K562 (cell line): ENCODE results near the gene CCDC88C. TPM values are rescaled to one million over a fixed set of nuclear protein-coding genes. Genes with fewer than 3 reads are reported as not detected.

Experiments
- BHLHE40 ChIP-seq: IDR thresholded peaks from 2 replicates; pipeline ENCODE4 v1.6.1; 2011; ENCODE audit warnings: low read length, improper control_type of control experiment
- BRD9 ChIP-seq: fragments of 450-650 bp; IDR thresholded peaks from 2 replicates; pipeline ENCODE4 v1.6.1; 2018; ENCODE audit warnings: low read depth; ENCODE audit not compliant: partially characterized antibody
- GTF2F1 ChIP-seq: IDR thresholded peaks from 2 replicates; pipeline ENCODE4 v1.6.1; 2011; ENCODE audit warnings: low read depth, low read length, improper control_type of control experiment
- HDGF ChIP-seq: fragments of 450-650 bp; IDR thresholded peaks from 2 replicates; pipeline ENCODE4 v1.6.1; 2016
- KDM1A ChIP-seq, 2 experiments: fragments of 450-650 bp; IDR thresholded peaks; 2 replicates each; pipeline ENCODE4 v1.6.1; 2016; ENCODE audit warnings: mild to moderate bottlenecking in 2 of 2
- NRF1 ChIP-seq, 2 experiments: fragments of 450-650 bp; IDR thresholded peaks in 1 of 2; conservative IDR thresholded peaks in 1 of 2; 2 replicates each; pipeline ENCODE4 v1.6.1; 2014; ENCODE audit warnings: mild to moderate bottlenecking in 2 of 2
- SOX6 ChIP-seq: fragments of 450-650 bp; IDR thresholded peaks from 2 replicates; pipeline ENCODE4 v1.6.1; 2014; ENCODE audit warnings: mild to moderate bottlenecking
- ZNF174 ChIP-seq: fragments of 250-450 bp; sonication (Bioruptor Pico); IDR thresholded peaks from 2 replicates; pipeline ENCODE4 v1.4.0; 2020; ENCODE audit warnings: mild to moderate bottlenecking
- polyA plus RNA-seq, 8 experiments: library from polyadenylated mRNA; depleted of rRNA in 4 of 8; stranded (reverse) in 5 of 8; unstranded in 3 of 8; fragments of >200 nt; fragmentation: Nextera tagmentation in 2 of 8; fragmentation: Illumina TruSeq in 1 of 8; extraction: Ambion mirVana in 2 of 8; extraction: Trizol in 1 of 8; gene quantifications; 2 replicates each; pipeline versions ENCODE4 v1.2.1 to v1.2.3, GENCODE V29; 2011 to 2014; ENCODE audit warnings: inconsistent platforms in 1 of 8, missing spikeins in 1 of 8
- total RNA-seq, 7 experiments: library from RNA; depleted of rRNA in 6 of 7; stranded (reverse); fragments of >200 nt in 6 of 7; fragmentation: Illumina TruSeq in 2 of 7; extraction: Trizol in 2 of 7; gene quantifications; 2 replicates each; pipeline versions ENCODE4 v1.2.1 to v1.2.3, GENCODE V29; 2011 to 2021; ENCODE audit warnings: low replicate concordance in 1 of 7
- TF ChIP-seq, protein P1 (sequence below): fragments of 450-650 bp; formaldehyde crosslinking; IDR thresholded peaks from 2 replicates; pipeline ENCODE4 v1.4.0; 2020; ENCODE audit warnings: mild to moderate bottlenecking
- TF ChIP-seq, protein P2 (sequence below): fragments of 250-450 bp; sonication (Bioruptor Pico); IDR thresholded peaks from 2 replicates; pipeline ENCODE4 v1.4.0; 2020; ENCODE audit warnings: mild to moderate bottlenecking, moderate library complexity
- TF ChIP-seq, protein P3 (sequence below): fragments of 450-650 bp; IDR thresholded peaks from 2 replicates; pipeline ENCODE4 v1.6.1; 2016; ENCODE audit warnings: low read depth
- TF ChIP-seq, protein P4 (sequence below): fragments of 450-650 bp; formaldehyde crosslinking; IDR thresholded peaks from 2 replicates; pipeline ENCODE4 v1.4.0; 2022; ENCODE audit warnings: missing genetic modification characterization

The CCDC88C gene
- total and polyA plus RNA-seq, 9 of the 15 experiments (the other 6 are each of a cell fraction or from before 2014, with no cell fraction given), result 0.62 to 22.5 (median 10.7) TPM

DNA sequence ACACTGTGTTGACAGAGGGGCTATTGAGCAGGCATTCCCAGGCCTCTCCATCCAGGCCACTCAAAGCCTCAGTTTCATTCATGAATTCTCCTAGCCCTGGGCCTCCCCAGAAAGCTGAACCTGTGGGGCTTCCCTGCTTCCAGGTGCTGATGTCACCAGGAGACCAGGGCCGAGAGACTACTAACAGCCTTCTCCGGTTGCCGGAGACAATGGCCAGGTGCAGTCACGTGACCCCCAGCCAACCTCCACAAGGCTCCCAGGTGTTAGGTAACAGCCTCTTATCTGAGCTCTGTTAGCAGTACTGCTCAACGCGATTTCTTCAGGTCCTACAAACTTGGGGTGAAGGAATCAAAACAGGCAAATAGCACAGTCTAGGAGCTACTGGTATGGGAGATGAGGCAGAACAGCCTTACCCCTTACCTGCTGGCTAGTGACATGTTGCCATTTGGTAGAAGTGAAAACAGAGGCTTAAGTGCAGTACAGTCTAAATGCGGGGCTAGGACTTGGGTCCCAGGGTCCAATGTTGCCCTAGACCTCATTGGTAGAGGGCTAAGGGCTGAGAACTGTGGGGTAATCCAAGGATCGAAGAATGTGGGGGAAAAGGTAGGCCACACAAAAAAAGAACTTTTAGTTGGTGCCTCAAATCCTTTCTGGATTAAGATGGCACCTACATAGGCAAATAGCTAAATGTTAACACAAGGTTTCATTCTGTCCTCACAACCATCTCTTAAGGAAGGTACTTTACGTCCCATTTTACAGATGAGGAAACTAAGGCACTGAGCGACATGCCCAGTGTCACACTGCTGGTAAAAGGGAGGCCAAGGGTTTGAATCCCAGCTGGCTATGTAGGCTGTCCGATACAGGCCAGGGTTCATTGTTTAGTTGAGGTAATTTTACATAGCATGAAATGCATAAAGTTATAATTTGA, 3.8 kb downstream of the CCDC88C start (continued):
- TF ChIP-seq, protein P1, sequence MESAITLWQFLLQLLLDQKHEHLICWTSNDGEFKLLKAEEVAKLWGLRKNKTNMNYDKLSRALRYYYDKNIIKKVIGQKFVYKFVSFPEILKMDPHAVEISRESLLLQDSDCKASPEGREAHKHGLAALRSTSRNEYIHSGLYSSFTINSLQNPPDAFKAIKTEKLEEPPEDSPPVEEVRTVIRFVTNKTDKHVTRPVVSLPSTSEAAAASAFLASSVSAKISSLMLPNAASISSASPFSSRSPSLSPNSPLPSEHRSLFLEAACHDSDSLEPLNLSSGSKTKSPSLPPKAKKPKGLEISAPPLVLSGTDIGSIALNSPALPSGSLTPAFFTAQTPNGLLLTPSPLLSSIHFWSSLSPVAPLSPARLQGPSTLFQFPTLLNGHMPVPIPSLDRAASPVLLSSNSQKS (CRISPR knock-in tag), result no peak
- TF ChIP-seq GTF2F1, result no peak
- TF ChIP-seq, protein P2, sequence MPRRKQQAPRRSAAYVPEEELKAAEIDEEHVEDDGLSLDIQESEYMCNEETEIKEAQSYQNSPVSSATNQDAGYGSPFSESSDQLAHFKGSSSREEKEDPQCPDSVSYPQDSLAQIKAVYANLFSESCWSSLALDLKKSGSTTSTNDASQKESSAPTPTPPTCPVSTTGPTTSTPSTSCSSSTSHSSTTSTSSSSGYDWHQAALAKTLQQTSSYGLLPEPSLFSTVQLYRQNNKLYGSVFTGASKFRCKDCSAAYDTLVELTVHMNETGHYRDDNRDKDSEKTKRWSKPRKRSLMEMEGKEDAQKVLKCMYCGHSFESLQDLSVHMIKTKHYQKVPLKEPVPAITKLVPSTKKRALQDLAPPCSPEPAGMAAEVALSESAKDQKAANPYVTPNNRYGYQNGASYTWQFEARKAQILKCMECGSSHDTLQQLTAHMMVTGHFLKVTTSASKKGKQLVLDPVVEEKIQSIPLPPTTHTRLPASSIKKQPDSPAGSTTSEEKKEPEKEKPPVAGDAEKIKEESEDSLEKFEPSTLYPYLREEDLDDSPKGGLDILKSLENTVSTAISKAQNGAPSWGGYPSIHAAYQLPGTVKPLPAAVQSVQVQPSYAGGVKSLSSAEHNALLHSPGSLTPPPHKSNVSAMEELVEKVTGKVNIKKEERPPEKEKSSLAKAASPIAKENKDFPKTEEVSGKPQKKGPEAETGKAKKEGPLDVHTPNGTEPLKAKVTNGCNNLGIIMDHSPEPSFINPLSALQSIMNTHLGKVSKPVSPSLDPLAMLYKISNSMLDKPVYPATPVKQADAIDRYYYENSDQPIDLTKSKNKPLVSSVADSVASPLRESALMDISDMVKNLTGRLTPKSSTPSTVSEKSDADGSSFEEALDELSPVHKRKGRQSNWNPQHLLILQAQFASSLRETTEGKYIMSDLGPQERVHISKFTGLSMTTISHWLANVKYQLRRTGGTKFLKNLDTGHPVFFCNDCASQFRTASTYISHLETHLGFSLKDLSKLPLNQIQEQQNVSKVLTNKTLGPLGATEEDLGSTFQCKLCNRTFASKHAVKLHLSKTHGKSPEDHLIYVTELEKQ (CRISPR knock-in tag), result no peak
- TF ChIP-seq HDGF, result no peak
- TF ChIP-seq SOX6, result 0 out of 2 replicates have a peak, but pooled peaks have one; percentile 13
- TF ChIP-seq NRF1 (conservative IDR thresholded peaks at IDR 0.05 in 1 of 2, IDR thresholded peaks at IDR 0.05 in 1 of 2), result no peak
- 0 out of 4 replicates have a peak, but pooled peaks have one; percentile 12 to 32 for TF ChIP-seq KDM1A (IDR thresholded peaks at IDR 0.05)
- TF ChIP-seq BRD9, result no peak
- TF ChIP-seq, protein P3, sequence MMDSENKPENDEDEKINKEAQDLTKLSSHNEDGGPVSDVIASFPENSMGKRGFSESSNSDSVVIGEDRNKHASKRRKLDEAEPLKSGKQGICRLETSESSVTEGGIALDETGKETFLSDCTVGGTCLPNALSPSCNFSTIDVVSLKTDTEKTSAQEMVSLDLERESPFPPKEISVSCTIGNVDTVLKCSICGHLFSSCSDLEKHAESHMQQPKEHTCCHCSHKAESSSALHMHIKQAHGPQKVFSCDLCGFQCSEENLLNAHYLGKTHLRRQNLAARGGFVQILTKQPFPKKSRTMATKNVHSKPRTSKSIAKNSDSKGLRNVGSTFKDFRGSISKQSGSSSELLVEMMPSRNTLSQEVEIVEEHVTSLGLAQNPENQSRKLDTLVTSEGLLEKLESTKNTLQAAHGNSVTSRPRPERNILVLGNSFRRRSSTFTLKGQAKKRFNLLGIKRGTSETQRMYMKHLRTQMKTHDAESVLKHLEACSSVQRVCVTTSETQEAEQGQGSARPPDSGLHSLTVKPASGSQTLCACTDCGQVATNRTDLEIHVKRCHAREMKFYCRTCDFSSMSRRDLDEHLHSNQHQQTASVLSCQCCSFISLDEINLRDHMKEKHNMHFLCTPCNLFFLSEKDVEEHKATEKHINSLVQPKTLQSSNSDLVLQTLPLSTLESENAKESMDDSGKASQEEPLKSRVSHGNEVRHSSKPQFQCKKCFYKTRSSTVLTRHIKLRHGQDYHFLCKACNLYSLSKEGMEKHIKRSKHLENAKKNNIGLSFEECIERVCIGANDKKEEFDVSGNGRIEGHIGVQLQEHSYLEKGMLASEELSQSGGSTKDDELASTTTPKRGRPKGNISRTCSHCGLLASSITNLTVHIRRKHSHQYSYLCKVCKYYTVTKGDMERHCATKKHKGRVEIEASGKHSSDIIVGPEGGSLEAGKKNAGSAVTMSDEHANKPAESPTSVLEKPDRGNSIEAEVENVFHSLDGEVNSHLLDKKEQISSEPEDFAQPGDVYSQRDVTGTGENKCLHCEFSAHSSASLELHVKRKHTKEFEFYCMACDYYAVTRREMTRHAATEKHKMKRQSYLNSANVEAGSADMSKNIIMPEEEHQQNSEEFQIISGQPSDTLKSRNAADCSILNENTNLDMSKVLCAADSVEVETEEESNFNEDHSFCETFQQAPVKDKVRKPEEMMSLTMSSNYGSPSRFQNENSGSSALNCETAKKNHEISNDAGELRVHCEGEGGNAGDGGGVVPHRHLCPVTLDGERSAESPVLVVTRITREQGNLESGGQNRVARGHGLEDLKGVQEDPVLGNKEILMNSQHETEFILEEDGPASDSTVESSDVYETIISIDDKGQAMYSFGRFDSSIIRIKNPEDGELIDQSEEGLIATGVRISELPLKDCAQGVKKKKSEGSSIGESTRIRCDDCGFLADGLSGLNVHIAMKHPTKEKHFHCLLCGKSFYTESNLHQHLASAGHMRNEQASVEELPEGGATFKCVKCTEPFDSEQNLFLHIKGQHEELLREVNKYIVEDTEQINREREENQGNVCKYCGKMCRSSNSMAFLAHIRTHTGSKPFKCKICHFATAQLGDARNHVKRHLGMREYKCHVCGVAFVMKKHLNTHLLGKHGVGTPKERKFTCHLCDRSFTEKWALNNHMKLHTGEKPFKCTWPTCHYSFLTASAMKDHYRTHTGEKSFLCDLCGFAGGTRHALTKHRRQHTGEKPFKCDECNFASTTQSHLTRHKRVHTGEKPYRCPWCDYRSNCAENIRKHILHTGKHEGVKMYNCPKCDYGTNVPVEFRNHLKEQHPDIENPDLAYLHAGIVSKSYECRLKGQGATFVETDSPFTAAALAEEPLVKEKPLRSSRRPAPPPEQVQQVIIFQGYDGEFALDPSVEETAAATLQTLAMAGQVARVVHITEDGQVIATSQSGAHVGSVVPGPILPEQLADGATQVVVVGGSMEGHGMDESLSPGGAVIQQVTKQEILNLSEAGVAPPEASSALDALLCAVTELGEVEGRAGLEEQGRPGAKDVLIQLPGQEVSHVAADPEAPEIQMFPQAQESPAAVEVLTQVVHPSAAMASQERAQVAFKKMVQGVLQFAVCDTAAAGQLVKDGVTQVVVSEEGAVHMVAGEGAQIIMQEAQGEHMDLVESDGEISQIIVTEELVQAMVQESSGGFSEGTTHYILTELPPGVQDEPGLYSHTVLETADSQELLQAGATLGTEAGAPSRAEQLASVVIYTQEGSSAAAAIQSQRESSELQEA, result no peak
- no peak for TF ChIP-seq ZNF174 (CRISPR knock-in tag)
- TF ChIP-seq BHLHE40, result 0 out of 2 replicates have a peak, but pooled peaks have one; percentile 15
- TF ChIP-seq, protein P4, sequence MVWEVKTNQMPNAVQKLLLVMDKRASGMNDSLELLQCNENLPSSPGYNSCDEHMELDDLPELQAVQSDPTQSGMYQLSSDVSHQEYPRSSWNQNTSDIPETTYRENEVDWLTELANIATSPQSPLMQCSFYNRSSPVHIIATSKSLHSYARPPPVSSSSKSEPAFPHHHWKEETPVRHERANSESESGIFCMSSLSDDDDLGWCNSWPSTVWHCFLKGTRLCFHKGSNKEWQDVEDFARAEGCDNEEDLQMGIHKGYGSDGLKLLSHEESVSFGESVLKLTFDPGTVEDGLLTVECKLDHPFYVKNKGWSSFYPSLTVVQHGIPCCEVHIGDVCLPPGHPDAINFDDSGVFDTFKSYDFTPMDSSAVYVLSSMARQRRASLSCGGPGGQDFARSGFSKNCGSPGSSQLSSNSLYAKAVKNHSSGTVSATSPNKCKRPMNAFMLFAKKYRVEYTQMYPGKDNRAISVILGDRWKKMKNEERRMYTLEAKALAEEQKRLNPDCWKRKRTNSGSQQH, result no peak
